Adipocyte (in vitro differentiated cells): ENCODE measurements around the gene PGAM4.
"Not testable (repeated sequence)": the region's sequence is repeated elsewhere in the genome, so short reads cannot be mapped to it uniquely, and the experiment has no call there.

ENCODE experiments used
- DNase-seq: peaks from one replicate; pipeline ENCODE4 v3.0.0-alpha.2; 2015; ENCODE audit warnings: low read depth
- H3K27me3 ChIP-seq: replicated peaks from 2 replicates; pipeline ENCODE4 v1.7.0; 2013; ENCODE audit warnings: mild to moderate bottlenecking, low read length, moderate library complexity; ENCODE audit not compliant: control insufficient read depth, insufficient read depth
- H3K36me3 ChIP-seq: 2 replicates; pipeline ENCODE4 v1.7.0; 2013; ENCODE audit warnings: low read length, mild to moderate bottlenecking, moderate library complexity; ENCODE audit not compliant: control insufficient read depth, insufficient read depth, severe bottlenecking
- H3K4me1 ChIP-seq: 2 replicates; pipeline ENCODE4 v1.7.0; 2013; ENCODE audit warnings: mild to moderate bottlenecking, low read length, moderate library complexity; ENCODE audit not compliant: control insufficient read depth, insufficient read depth
- H3K4me3 ChIP-seq: 2 replicates; pipeline ENCODE4 v1.7.0; 2013; ENCODE audit warnings: mild to moderate bottlenecking, low read length, moderate library complexity
- H3K9ac ChIP-seq: 2 replicates; pipeline ENCODE4 v1.7.0; 2013; ENCODE audit warnings: mild to moderate bottlenecking, low read length, moderate library complexity
- H3K9me3 ChIP-seq: 2 replicates; pipeline ENCODE4 v1.7.0; 2013; ENCODE audit warnings: mild to moderate bottlenecking, low read length, moderate library complexity; ENCODE audit not compliant: control insufficient read depth

PGAM4 gene

GRCh38 chrX:77953302-77953701, 16.1 kb downstream of the PGAM4 start:
- H3K4me3 ChIP-seq = no peak overlapping the region
- no peak for DNase-seq

GRCh38 chrX:77952173-77952572, 17.3 kb downstream of the PGAM4 start:
- H3K4me1 ChIP-seq = no peaks in the 10 kb centered on the region
- no peaks in the 10 kb centered on the region for H3K36me3 ChIP-seq
- H3K27me3 ChIP-seq = no peaks in the 10 kb centered on the region
- H3K9me3 ChIP-seq = no peaks in the 10 kb centered on the region
- no peak for DNase-seq
- no peak overlapping the region for H3K9ac ChIP-seq
- no peak overlapping the region for H3K4me3 ChIP-seq

More at GRCh38 chrX:77953302-77953701, 16.1 kb downstream of the PGAM4 start:
- H3K4me1 ChIP-seq = no peaks in the 10 kb centered on the region
- no peaks in the 10 kb centered on the region for H3K27me3 ChIP-seq
- no peak overlapping the region for H3K9ac ChIP-seq
- H3K9me3 ChIP-seq = no peaks in the 10 kb centered on the region
- H3K36me3 ChIP-seq = no peaks in the 10 kb centered on the region

- Histone ChIP-seq H3K27me3 (no peaks in the 10 kb centered on the region), H3K9ac (no peak overlapping the region), H3K4me1 (no peaks in the 10 kb centered on the region), H3K4me3 (no peak overlapping the region), H3K9me3 (no peaks in the 10 kb centered on the region), H3K36me3 (no peaks in the 10 kb centered on the region)
- no peak for DNase-seq
Observed at GRCh38 chrX:77949840-77950239, 19.6 kb downstream of the PGAM4 start.

- Histone ChIP-seq H3K9me3 (no peaks in the 10 kb centered on the region), H3K36me3 (no peaks in the 10 kb centered on the region), H3K9ac (no peak overlapping the region), H3K4me1 (no peaks in the 10 kb centered on the region), H3K4me3 (no peak overlapping the region), H3K27me3 (no peaks in the 10 kb centered on the region)
- no peak for DNase-seq
Observed at GRCh38 chrX:77946571-77946970, 22.9 kb downstream of the PGAM4 start.

- Histone ChIP-seq H3K27me3 (no peaks in the 10 kb centered on the region), H3K36me3 (no peaks in the 10 kb centered on the region), H3K4me1 (no peaks in the 10 kb centered on the region), H3K9me3 (no peaks in the 10 kb centered on the region), H3K9ac (no peak overlapping the region), H3K4me3 (no peak overlapping the region)
- DNase-seq = no peak
Observed at GRCh38 chrX:77945910-77946545, 23.4 kb downstream of the PGAM4 start.

GRCh38 chrX:77945031-77945430, 24.4 kb downstream of the PGAM4 start:
- H3K9me3 ChIP-seq, H3K36me3 ChIP-seq, H3K4me3 ChIP-seq, H3K9ac ChIP-seq, H3K4me1 ChIP-seq, H3K27me3 ChIP-seq, DNase-seq: not testable (repeated sequence)

- no peaks in the 10 kb centered on the region for H3K27me3 ChIP-seq
- no peak for DNase-seq
- no peak overlapping the region for H3K4me3 ChIP-seq
Observed at GRCh38 chrX:77938083-77938680, 31.3 kb downstream of the PGAM4 start.

GRCh38 chrX:77937291-77937690, 32.1 kb downstream of the PGAM4 start:
- Histone ChIP-seq H3K4me3 (no peak overlapping the region), H3K27me3 (no peaks in the 10 kb centered on the region), H3K9me3 (no peaks in the 10 kb centered on the region), H3K4me1 (no peaks in the 10 kb centered on the region), H3K36me3 (no peaks in the 10 kb centered on the region), H3K9ac (no peak overlapping the region)
- peak; percentile 47 for DNase-seq

More at GRCh38 chrX:77938083-77938680, 31.3 kb downstream of the PGAM4 start:
- Histone ChIP-seq H3K9ac (no peak overlapping the region), H3K9me3 (no peaks in the 10 kb centered on the region), H3K4me1 (no peaks in the 10 kb centered on the region), H3K36me3 (no peaks in the 10 kb centered on the region)

GRCh38 chrX:77936299-77936698, 33.1 kb downstream of the PGAM4 start:
- no peaks in the 10 kb centered on the region for H3K36me3 ChIP-seq

GRCh38 chrX:77935886-77936285, 33.6 kb downstream of the PGAM4 start:
- H3K36me3 ChIP-seq = no peaks in the 10 kb centered on the region

More at GRCh38 chrX:77936299-77936698, 33.1 kb downstream of the PGAM4 start:
- Histone ChIP-seq H3K9ac (no peak overlapping the region), H3K27me3 (no peaks in the 10 kb centered on the region), H3K4me1 (no peaks in the 10 kb centered on the region), H3K9me3 (no peaks in the 10 kb centered on the region), H3K4me3 (no peak overlapping the region)
- DNase-seq = peak; percentile 23

GRCh38 chrX:77930581-77930980, 38.9 kb downstream of the PGAM4 start:
- H3K36me3 ChIP-seq = no peaks in the 10 kb centered on the region
- H3K4me1 ChIP-seq = no peaks in the 10 kb centered on the region
- DNase-seq = no peak
- H3K27me3 ChIP-seq = no peaks in the 10 kb centered on the region
- no peaks in the 10 kb centered on the region for H3K9me3 ChIP-seq
- no peak overlapping the region for H3K9ac ChIP-seq
- H3K4me3 ChIP-seq = no peak overlapping the region

More at GRCh38 chrX:77935886-77936285, 33.6 kb downstream of the PGAM4 start:
- no peak for DNase-seq
- no peaks in the 10 kb centered on the region for H3K27me3 ChIP-seq
- no peaks in the 10 kb centered on the region for H3K4me1 ChIP-seq
- no peaks in the 10 kb centered on the region for H3K9me3 ChIP-seq
- H3K4me3 ChIP-seq = no peak overlapping the region
- no peak overlapping the region for H3K9ac ChIP-seq

- H3K9me3 ChIP-seq = no peaks in the 10 kb centered on the region
- no peaks in the 10 kb centered on the region for H3K4me1 ChIP-seq
- H3K36me3 ChIP-seq = no peaks in the 10 kb centered on the region
- no peaks in the 10 kb centered on the region for H3K27me3 ChIP-seq
- H3K9ac ChIP-seq = no peak overlapping the region
- no peak overlapping the region for H3K4me3 ChIP-seq
- DNase-seq = no peak
Observed at GRCh38 chrX:77925764-77926163, 43.7 kb downstream of the PGAM4 start.
